T follicular helper cell (primary cell): ENCODE results near the gene TMEM163.
"Not testable (repeated sequence)": the region's sequence is repeated elsewhere in the genome, so short reads cannot be mapped to it uniquely, and the experiment has no call there.

Experiments used
- DNase-seq: peaks from one replicate; pipeline ENCODE4 v3.0.0-alpha.2; 2020; ENCODE audit warnings: low read depth

TMEM163 gene

DNA sequence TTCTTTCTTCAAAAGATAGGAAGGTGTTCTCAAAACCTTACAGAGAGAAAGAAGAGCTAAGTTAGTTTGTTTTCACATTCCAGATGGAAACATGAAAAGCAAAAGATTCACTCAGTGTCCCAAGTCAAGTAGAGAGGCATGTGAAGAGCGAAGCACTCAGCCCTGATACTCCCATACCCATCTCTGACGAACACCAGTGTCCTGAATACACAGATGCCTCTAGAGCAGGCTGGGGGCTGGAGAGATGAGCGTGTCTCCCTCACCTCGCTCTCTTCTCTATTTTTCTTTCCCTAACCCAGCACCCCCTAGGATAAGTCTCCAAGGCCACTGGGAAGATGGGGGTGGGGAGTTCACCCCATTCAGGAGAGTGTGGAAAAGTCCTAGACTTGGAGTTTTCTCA, 227.8 kb downstream of the TMEM163 start:
- no peak for DNase-seq

- DNase-seq: no peak
Measured at GRCh38 chr2:134490559-134490958, 228.2 kb downstream of the TMEM163 start.

- no peak for DNase-seq
Measured at GRCh38 chr2:134489732-134490384, 228.9 kb downstream of the TMEM163 start.

GRCh38 chr2:134482766-134483340, 235.9 kb downstream of the TMEM163 start:
- DNase-seq: no peak

DNA sequence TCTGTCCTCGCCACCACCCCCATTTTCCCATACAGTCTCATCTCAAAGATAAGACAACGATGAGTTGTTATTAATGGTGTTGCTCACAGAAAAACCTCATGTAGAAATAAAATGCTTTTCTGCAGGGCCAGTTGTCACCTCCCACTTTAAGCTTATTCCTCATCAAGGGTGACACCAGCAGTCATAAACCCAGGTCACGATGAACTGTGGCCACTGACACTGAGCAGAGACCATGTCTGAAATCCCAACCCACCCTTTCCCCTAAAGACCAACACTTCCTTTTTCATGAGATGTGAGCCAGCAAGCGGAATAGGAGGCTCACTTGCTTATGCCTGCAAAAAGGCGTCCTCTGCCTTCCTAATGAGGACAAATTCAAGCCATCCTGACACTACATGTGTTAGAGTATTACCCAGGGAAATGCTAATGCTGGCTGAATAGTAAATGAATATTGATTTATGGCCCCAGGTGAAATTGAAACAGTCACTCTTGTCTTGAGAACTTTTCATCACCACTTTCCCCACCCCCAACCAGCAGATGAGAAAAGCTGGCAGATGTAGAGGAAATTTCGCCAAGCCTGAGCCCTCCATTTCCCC, 236.6 kb downstream of the TMEM163 start:
- no peak for DNase-seq

GRCh38 chr2:134479696-134480330, 239.0 kb downstream of the TMEM163 start:
- no peak for DNase-seq

GRCh38 chr2:134476982-134477381, 241.8 kb downstream of the TMEM163 start:
- not testable (repeated sequence) for DNase-seq

DNA sequence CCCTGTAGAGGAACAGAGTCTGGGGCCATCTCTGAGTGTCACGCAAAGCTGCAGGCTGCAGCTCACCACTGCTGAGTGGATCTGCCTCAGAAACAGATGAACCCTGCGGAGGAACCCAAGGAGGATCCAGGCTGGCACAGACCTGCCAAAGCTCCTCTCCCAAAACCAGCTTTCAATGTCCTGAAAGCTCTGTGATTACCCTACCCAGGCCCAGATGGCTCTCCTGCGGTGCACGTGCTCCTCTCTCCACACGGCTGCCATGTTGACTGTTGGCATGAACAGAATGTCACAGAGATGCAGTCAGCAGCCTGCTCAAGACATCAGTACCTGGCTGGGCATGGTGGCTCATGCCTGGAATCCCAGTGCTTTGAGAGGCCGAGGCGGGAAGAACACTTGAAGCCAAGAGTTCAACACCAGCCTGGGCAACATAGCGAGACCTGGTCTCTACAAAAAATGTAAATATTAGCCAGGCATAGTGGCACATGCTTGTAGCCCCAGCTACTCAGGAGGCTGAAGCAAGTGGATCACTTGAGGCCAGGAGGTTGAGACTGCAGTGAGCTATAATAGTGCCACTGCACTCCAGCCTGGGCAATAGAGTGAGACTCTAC, 248.1 kb downstream of the TMEM163 start:
- no peak for DNase-seq

DNA sequence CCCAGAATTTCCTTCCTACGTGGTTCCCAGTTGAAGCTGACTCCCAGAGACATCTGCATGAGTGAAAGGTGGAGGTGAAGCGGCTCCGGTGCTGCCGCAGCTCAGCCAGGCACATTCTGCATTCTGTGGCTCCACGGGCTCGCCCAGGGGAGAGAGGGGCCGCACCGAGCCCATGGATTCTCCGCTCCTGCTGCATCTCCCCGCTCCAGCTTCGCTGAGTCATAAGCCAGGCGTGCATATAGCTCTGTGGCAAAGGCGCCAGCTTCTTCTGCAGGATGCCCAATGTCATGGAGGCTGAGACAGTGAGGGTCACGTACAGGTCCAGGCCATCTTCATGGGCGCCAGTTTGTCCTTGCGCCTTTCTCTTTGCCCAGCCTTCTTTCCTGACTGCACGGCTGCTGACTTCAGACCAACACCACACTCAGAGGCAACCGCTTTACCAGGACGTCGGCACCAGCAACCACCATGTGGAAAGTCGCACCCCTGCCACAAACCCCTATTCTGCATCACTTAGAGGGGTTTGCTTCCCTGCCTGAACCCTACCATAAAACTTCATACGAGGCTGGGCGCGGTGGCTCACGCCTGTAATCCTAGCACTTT, 249.2 kb downstream of the TMEM163 start:
- DNase-seq: no peak

DNA sequence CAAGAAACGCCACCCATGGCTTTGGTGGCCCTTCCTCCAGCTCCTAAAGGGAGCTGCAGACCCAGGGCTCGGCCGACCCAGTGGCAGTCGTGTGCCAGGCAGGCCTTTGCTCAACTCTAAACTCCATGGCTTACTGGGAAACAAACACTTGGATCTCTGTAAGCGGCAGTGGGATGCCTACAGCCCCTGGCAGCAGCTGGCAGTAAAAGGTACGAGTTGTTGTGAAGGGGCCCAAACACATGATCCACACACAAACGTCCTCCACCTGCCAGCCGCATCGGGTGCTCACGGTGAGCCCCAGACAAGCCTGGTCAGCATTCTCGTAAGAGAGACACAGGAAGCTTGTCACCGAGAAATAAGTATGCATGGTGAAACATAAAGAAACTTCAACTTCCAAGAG, 250.0 kb downstream of the TMEM163 start:
- DNase-seq: no peak

DNA sequence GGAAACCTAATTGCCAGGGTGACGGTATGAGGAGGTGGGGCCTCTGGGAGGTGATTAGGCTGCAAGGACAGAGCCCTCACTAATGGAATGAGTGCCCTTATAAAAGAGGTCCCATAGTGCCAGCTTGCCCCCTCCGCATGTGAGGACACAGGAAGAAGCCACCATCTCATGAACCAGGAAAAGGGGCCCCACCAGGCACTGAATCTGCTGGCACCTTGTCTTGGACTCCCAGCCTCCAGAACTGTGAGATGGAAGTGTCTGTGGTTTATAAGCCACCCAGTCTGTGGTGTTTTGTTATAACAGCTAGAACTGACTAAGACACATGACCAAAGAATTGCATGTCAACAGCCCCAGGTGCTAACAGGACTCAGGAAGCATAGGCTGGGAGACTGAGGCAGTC, 250.6 kb downstream of the TMEM163 start:
- no peak for DNase-seq

GRCh38 chr2:134466141-134466540, 252.7 kb downstream of the TMEM163 start:
- no peak for DNase-seq

DNA sequence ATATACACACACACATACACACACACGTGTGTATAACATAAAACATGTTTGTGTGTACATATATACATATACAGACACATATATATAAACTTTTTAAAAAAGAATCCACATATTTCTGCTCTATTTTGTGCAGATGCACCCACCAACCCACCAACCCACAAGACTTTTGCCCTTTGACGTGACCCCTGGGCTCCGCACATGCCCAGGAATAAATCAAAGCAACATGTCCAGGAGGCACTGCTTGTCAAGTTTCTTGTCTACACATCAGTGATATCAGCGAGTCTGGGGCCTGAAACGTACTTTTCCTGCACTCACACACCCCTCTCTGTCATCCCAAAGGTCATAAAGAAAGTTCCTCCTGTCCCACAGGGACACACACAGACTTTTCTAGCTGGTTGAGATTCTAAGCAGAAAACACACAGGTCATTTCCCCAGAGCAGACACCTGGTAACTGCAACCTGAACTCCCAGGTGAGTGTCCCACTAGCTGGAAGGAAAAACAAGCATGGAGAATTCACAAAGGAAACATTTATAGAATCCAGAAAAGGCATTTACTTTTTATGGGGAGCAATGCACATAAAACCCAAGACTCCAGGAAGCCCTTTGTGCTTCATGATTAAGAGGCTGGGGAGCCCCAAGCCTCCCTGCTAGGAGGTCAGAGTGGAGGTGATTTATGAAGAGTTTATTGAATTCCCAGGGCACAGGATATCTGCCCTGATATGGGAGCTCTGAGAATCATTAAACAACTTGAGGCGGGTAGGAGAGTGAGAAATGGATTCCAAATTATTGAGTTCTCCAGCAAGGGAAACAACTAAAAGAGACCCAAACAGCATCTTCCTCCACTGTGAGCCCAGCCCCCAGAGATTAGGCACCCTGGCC, 253.3 kb downstream of the TMEM163 start:
- DNase-seq: no peak

DNA sequence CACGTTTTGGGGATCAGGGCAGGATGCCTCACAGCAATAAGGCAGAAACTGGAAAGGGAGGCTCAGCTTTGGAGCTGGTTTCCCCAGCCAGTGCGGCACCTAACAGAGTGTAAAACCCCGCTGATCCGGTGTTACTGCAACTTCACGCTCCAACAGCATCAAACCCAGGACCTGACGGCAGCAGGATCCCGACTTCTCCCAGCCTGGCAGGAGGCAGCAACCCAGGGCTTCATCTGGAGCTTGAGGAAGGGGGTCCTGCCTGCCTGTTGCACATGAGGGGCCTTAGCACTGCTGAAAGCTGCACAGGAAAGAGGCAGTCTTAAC, 255.1 kb downstream of the TMEM163 start:
- DNase-seq: no peak

- no peak for DNase-seq
Measured at GRCh38 chr2:134462791-134463698, 255.8 kb downstream of the TMEM163 start.

GRCh38 chr2:134462275-134462674, 256.5 kb downstream of the TMEM163 start:
- DNase-seq: no peak

DNA sequence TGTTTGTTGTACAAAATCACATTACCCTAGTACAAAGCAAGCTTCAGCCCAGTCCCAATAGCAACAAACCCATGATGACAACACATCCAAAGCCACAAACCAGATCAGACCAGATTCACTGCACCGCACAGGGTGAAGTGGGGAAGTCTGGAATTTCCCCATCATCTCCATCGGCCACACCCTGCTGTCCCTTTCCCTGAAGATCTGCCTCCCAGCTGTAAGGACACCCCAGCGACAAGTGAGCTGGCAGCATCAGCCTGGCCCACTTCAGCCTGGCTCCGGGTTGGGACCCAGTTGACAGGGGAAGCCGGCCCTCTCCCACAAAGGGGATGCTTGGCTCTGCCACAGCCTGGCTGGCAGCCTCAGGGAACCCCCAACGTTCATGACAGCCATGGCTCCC, 257.3 kb downstream of the TMEM163 start:
- DNase-seq: no peak

DNA sequence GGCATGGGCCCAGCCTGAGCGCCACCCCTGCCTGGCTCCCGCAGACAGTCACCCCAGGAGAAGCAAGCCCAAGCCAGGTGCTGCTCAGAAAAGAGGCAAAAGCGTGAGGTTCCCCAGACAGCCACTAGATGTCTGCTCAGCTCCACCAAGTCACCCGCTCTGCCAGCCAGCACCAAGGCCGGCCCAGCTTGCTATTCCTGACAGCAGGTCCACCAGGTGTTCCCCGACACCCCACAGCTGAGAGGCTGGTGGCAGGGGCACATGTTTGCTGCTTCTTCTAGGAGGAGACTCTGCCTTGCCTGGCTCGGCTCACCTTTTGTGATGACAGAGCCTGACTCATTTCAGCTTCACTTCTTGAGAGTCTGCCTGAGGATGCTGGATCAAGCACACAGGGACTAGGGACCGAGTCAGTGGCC, 258.2 kb downstream of the TMEM163 start:
- DNase-seq: no peak

DNA sequence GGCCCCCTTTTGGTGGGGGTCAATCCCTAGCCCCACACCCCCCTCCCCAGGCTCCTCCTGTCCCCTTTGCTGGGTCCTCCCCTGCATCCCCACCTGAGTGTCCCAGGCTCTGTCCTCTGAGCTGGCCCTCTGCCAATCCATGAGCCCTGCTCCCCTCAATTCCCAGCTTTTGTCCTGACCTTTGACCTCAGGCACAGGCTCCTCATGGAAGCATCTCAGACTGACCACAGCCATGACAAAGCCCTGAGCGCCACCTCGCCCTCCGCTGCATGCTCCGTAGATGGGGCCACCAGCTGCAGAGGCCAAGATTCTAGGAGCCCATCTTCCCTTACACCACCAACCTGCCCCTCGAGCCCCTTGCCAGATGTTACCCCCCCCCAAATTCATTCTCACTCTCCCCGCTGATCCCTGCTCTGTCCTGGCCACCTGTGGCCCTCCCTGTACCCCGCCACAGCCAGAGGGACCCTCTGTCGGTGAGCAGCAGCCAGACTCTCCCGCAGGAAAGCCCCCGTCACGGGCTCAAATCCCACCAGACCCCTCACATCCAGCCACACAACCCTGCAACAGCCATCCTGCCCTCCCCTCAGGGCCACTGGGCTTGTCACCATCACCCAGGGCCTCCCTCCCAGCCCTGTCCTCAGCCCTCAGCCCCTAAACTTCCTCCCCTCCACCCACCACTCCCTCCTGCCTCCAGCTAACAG, 258.9 kb downstream of the TMEM163 start:
- no peak for DNase-seq

DNA sequence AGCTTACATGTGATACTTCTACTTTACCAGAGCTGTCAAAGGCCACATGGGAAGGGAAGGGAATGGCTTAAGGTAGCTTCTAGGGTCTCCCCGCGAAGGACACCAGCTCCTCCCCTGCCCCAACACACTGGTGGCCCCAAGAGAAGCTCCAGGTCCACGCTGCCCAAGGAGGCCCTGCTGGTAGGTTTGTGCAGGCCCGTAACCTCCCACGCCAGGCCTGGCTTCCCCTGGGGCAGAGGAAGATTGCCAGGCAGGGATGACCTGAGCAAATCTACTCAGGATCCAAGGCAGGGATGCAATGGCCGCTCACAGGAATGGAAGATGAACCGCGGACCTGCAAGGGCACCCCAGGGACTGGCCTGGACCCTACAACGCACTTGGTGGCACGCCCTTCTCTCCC, 259.9 kb downstream of the TMEM163 start:
- no peak for DNase-seq
